ENCODE measurements around the gene STEAP4. TPM values are rescaled to one million over a fixed set of nuclear protein-coding genes. Genes with fewer than 3 reads are reported as not detected.
A peak's percentile ranks its signal among the peaks of the same experiment; 100 is the strongest.

Gene STEAP4
- total and polyA plus RNA-seq, 12 donors, result 0.33 to 338 (median 200) TPM

GRCh38 chr7:88347090-88347489, 40.4 kb upstream of the STEAP4 start:
- WGBS, 4 donors, result 90 to 94% (median 90%) methylated on average over 7 of the region's 7 CpGs
- Histone ChIP-seq H3K36me3 (replicated peaks in 1 of 2) (no peaks in the 10 kb centered on the region), H3K4me3 (no peak overlapping the region), H3K9me3 (replicated peaks in 1 of 3) (no peaks in the 10 kb centered on the region), H3K4me1 (replicated peaks in 1 of 2) (peaks cover 0 to 9% of the 10 kb centered on the region in 2 donors), H3K27me3 (no peaks in the 10 kb centered on the region), H3K27ac (no peak overlapping the region)
- DNase-seq, result no peak
- intact Hi-C loops (cut with DNase I), result no loop called here
- TF ChIP-seq POLR2A (IDR thresholded peaks at IDR 0.05), result no peak
- no peak for TF ChIP-seq CTCF (IDR thresholded peaks at IDR 0.05)

- no peaks in the 10 kb centered on the region for H3K36me3 ChIP-seq (replicated peaks in 1 of 2)
- TF ChIP-seq CTCF (IDR thresholded peaks at IDR 0.05) (no peak), POLR2A (IDR thresholded peaks at IDR 0.05) (no peak)
- no peaks in the 10 kb centered on the region for H3K27me3 ChIP-seq
- intact Hi-C loops (cut with DNase I), result no loop called here
- DNase-seq, result no peak
- no peaks in the 10 kb centered on the region for H3K9me3 ChIP-seq (replicated peaks in 1 of 3)
- 84 to 89% (median 88%) methylated on average over 2 of the region's 2 CpGs for WGBS, 4 donors
- H3K4me3 ChIP-seq, result no peak overlapping the region
- H3K4me1 ChIP-seq (replicated peaks in 1 of 2), result peaks cover 0 to 9% of the 10 kb centered on the region in 2 donors
- H3K27ac ChIP-seq, result no peak overlapping the region
Measured at GRCh38 chr7:88346357-88346756, 39.7 kb upstream of the STEAP4 start.

- no peaks in the 10 kb centered on the region for H3K9me3 ChIP-seq (replicated peaks in 1 of 3)
- no peak overlapping the region for H3K27ac ChIP-seq
- peak overlapping the region in 1 of 4 donors; percentile 9 for H3K4me3 ChIP-seq
- peak; percentile 21 to 61 (median 48) for TF ChIP-seq CTCF (IDR thresholded peaks at IDR 0.05)
- TF ChIP-seq POLR2A (IDR thresholded peaks at IDR 0.05), result no peak
- DNase-seq, result peak; percentile 45 to 75 (median 65)
- H3K27me3 ChIP-seq, result no peaks in the 10 kb centered on the region
- 15 to 17% (median 17%) methylated on average over 15 of the region's 15 CpGs for WGBS, 4 donors
- intact Hi-C loops (cut with DNase I), result no loop called here
- peaks cover 0 to 9% of the 10 kb centered on the region in 2 donors for H3K4me1 ChIP-seq (replicated peaks in 1 of 2)
- H3K36me3 ChIP-seq (replicated peaks in 1 of 2), result no peaks in the 10 kb centered on the region
Measured at GRCh38 chr7:88344956-88345832, 38.5 kb upstream of the STEAP4 start.

- DNase-seq, result no peak
- Histone ChIP-seq H3K4me1 (replicated peaks in 1 of 2) (peaks cover 5 to 16% of the 10 kb centered on the region in 2 donors), H3K27ac (no peak overlapping the region), H3K27me3 (no peaks in the 10 kb centered on the region), H3K9me3 (replicated peaks in 1 of 3) (no peaks in the 10 kb centered on the region), H3K36me3 (replicated peaks in 1 of 2) (no peaks in the 10 kb centered on the region), H3K4me3 (no peak overlapping the region)
- no peak for TF ChIP-seq CTCF (IDR thresholded peaks at IDR 0.05)
- TF ChIP-seq POLR2A (IDR thresholded peaks at IDR 0.05), result no peak
- intact Hi-C loops (cut with DNase I), result no loop called here
- 81 to 84% (median 82%) methylated on average over 8 of the region's 8 CpGs for WGBS, 4 donors
Measured at GRCh38 chr7:88344271-88344670, 37.6 kb upstream of the STEAP4 start.
